Testis (tissue), 3 donors: ENCODE results near the gene ZBTB5. TPM values are rescaled to one million over a fixed set of nuclear protein-coding genes. Genes with fewer than 3 reads are reported as not detected.

Experiments
- DNase-seq: peaks from one replicate; pipeline ENCODE4 v3.0.0-alpha.2; 2019
- H3K27ac ChIP-seq, 2 donors: fragments of 200-600 bp; sonication (generic); one replicate each; pipeline ENCODE4 v1.5.1; 2019
- H3K27me3 ChIP-seq: fragments of 200-600 bp; sonication (generic); one replicate; pipeline ENCODE4 v1.5.1; 2019
- H3K36me3 ChIP-seq: fragments of 200-600 bp; sonication (generic); one replicate; pipeline ENCODE4 v1.5.1; 2017; ENCODE audit warnings: low read depth; ENCODE audit errors: missing control alignments
- H3K4me1 ChIP-seq: fragments of 200-600 bp; sonication (generic); one replicate; pipeline ENCODE4 v1.5.1; 2019
- H3K4me3 ChIP-seq, 2 donors: fragments of 200-600 bp; sonication (generic); one replicate each; pipeline ENCODE4 v1.5.1; 2017 to 2019
- H3K9me3 ChIP-seq: fragments of 200-600 bp; sonication (generic); one replicate; pipeline ENCODE4 v1.5.1; 2017
- POLR2A ChIP-seq: fragments of 450-650 bp; IDR thresholded peaks from one replicate; pipeline ENCODE4 v1.6.1; 2017; ENCODE audit warnings: antibody characterized with exemption, mild to moderate bottlenecking, moderate library complexity
- WGBS, 2 donors: methylation state at CpG; one replicate each; pipeline ENCODE4 v1.1.5; 2018; 5-methylcytosine and 5-hydroxymethylcytosine counted together
- intact Hi-C: fragments of 100-400 bp; cut with DNase I; formaldehyde crosslinking; loops from one replicate; pipeline ENCODE4 v1.15.1; 2023; ENCODE audit warnings: low total_unique reads
- polyA plus RNA-seq: library from polyadenylated mRNA; stranded (reverse); fragments of 350-450 nt; fragmentation: Illumina TruSeq; extraction: RNeasy Lipid Tissue Mini Kit (QIAGEN cat#74804); gene quantifications from one replicate; pipeline ENCODE4 v1.2.3, GENCODE V29; 2014; ENCODE audit warnings: low read depth, low replicate concordance; ENCODE audit not compliant: insufficient read depth
- total RNA-seq, 2 donors: library from RNA; depleted of rRNA; stranded (reverse); fragments of >200 nt; gene quantifications; one replicate each; pipeline ENCODE4 v1.2.3, GENCODE V29; 2016
- TF ChIP-seq, protein P1 (sequence below), 3 experiments: fragments of 450-650 bp in 2 of 3; fragments of 200-600 bp in 1 of 3; sonication (generic) in 1 of 3; IDR thresholded peaks; one replicate each; pipeline ENCODE4 v1.5.1; 2016 to 2019; ENCODE audit warnings: antibody characterized with exemption in 3 of 3, mild to moderate bottlenecking in 2 of 3, moderate library complexity in 1 of 3

ZBTB5 gene
- total and polyA plus RNA-seq, 3 donors from 2014 or later = 20.4 to 33.8 (median 28.4) TPM

DNA sequence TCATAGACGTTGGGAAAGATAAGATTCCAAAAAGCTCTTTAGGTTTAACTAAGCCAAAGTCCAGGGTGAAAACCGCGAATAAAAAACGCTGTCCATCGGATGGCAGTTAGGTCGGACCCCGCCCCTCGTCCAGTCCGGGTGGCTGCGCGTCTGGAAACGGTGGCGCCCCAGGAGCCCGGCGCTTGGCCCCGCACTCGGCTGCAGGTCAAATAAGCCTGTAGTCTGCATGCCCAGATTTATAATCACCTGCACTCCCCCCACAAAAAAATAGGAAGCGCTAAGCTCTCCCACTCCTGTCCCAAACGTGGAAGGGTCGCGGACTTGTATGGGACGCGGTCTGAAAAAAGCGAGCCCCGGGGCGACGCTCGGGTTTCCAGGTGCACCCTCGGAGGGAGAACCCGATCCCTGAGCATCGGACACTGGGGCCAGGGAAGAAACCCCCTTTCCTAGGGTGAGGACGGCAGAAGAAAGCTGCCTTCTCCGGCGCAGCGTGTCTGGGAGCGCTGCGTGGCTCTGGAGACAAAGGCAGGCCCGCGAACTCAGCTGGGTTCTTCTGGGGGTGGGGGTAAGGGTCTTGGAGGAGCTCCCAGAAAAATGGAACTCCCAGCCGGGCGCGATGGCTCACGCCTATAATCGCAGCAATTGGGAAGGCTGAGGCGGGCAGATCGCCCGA is 923 bp upstream of the ZBTB5 start:
- intact Hi-C loops = no loop called here
- WGBS, 2 donors = 0% methylated on average over 45 to 46 of the region's 47 CpGs
- no peaks in the 10 kb centered on the region for H3K27me3 ChIP-seq

DNA sequence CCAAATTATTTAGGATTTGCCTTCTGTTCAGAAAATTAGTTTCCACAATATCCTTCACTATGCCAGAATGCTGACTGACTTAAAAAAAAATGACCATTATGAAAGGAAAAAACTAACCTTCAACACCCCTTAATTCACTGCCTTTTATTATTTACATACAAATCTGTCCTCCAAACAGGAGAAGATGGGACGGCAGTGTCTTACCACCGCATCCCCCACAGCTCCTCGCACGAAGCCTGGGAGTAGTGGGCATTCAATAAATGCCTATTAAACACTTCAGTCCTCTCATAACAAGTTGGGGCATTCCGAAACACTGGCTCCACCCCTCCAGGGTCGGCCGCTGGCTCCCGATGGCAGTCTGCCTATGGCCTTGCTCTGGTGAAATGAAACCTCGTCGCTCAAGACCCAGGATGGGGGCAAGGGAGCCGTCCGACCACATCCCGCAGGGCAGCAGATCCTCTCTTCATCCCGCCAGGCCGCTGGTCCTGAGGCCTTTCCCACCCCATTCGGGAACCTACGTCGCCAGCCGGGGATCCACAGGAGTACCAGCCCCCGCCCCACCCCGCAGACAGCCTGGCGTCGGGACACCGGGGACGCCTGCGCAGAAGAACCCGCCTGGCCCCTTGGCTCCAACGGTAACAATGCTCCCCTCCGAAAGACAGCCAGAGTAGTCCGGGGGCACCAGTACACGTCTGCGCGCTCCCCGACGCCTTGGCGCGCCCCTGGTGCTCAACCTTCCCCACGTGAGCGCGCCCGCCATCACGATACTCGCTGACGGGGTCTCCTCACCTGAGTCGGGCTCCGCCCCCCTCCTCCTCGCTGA is 613 bp downstream of the ZBTB5 start:
- no peaks in the 10 kb centered on the region for H3K36me3 ChIP-seq
- WGBS, 2 donors = 0 to 1% methylated on average over 8 to 41 of the region's 47 CpGs
- H3K27me3 ChIP-seq = no peaks in the 10 kb centered on the region
- H3K4me3 ChIP-seq = peak overlapping the region; percentile 83 to 89
- H3K27ac ChIP-seq = peak overlapping the region; percentile 96 to 98
- TF ChIP-seq POLR2A = no peak
- TF ChIP-seq, protein P1, sequence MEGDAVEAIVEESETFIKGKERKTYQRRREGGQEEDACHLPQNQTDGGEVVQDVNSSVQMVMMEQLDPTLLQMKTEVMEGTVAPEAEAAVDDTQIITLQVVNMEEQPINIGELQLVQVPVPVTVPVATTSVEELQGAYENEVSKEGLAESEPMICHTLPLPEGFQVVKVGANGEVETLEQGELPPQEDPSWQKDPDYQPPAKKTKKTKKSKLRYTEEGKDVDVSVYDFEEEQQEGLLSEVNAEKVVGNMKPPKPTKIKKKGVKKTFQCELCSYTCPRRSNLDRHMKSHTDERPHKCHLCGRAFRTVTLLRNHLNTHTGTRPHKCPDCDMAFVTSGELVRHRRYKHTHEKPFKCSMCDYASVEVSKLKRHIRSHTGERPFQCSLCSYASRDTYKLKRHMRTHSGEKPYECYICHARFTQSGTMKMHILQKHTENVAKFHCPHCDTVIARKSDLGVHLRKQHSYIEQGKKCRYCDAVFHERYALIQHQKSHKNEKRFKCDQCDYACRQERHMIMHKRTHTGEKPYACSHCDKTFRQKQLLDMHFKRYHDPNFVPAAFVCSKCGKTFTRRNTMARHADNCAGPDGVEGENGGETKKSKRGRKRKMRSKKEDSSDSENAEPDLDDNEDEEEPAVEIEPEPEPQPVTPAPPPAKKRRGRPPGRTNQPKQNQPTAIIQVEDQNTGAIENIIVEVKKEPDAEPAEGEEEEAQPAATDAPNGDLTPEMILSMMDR (IDR thresholded peaks at IDR 0.05) = no peak
- DNase-seq = peak; percentile 83
- H3K9me3 ChIP-seq = no peaks in the 10 kb centered on the region
- intact Hi-C loops = no loop called here
- peaks cover 26% of the 10 kb centered on the region for H3K4me1 ChIP-seq

More for the DNA sequence above, 923 bp upstream of the ZBTB5 start:
- TF ChIP-seq, protein P1 (IDR thresholded peaks at IDR 0.05) = no peak
- no peak for TF ChIP-seq POLR2A
- no peaks in the 10 kb centered on the region for H3K9me3 ChIP-seq
- H3K4me3 ChIP-seq = peak overlapping the region; percentile 83 to 89
- peak; percentile 72 for DNase-seq
- peak overlapping the region; percentile 96 to 98 for H3K27ac ChIP-seq
- peaks cover 26% of the 10 kb centered on the region for H3K4me1 ChIP-seq
- H3K36me3 ChIP-seq = no peaks in the 10 kb centered on the region

DNA sequence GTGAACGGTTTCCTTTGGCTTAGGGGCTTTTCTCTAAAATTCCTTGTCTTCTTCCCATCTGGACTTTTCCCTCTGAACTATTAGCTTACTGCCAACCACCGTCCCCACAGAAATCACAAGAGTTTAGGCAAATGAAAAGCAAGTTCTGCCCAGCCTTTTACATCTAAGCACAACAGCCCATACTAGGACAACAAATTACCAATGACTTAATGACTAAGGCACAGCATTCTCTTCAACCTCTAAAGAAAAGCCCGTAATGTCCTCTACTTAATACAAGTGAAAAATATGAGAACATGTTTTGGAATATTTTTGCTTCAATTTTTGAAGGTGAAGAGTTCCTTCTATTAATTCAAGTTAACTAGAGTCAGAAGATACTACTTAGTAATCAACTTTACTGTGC is 1.2 kb downstream of the ZBTB5 start:
- no peak for DNase-seq
- H3K4me3 ChIP-seq = peak overlapping the region; percentile 83 to 89
- H3K4me1 ChIP-seq = peaks cover 26% of the 10 kb centered on the region
- intact Hi-C loops = no loop called here
- WGBS, 2 donors = 14 to 26% methylated on average over 3 of the region's 3 CpGs
- H3K27ac ChIP-seq = peak overlapping the region; percentile 96 to 98
- no peak for TF ChIP-seq POLR2A
- TF ChIP-seq, protein P1 (IDR thresholded peaks at IDR 0.05) = no peak
- no peaks in the 10 kb centered on the region for H3K36me3 ChIP-seq
- no peaks in the 10 kb centered on the region for H3K9me3 ChIP-seq
- H3K27me3 ChIP-seq = no peaks in the 10 kb centered on the region

DNA sequence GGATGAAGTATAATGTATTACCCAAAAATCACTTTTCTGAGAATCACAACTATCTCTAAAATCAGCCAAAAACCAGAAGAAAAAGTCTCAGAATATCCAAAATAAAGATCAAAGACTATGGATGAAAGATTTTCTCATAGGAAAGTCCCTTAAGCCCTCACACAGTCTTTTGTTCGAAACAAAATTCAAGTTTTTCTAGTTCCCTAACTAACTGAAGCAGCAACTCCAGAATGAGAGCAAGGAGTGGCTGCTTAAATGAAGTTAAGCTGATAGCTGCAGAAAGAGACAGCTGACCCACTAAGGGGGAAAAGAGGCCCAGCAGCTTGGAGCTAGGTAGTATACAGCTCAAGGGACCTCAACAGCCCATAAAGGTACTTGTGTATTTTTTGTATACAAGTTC is 8.4 kb downstream of the ZBTB5 start:
- Histone ChIP-seq H3K27me3 (no peaks in the 10 kb centered on the region), H3K27ac (no peak overlapping the region), H3K9me3 (no peaks in the 10 kb centered on the region), H3K4me1 (peaks cover 11% of the 10 kb centered on the region), H3K4me3 (no peak overlapping the region), H3K36me3 (no peaks in the 10 kb centered on the region)
- intact Hi-C loops = no loop called here
- TF ChIP-seq, protein P1 (IDR thresholded peaks at IDR 0.05) = no peak
- no peak for TF ChIP-seq POLR2A
- no peak for DNase-seq
- WGBS, 2 donors = 71 to 93% methylated on average over 1 of the region's 1 CpG
